Measurements from ENCODE around the gene ARL15. TPM values are rescaled to one million over a fixed set of nuclear protein-coding genes. Genes with fewer than 3 reads are reported as not detected.

ARL15 gene
- total RNA-seq, 1 experiment from 2014 or later: 13.0 TPM

- no peak overlapping the region for H3K56ac ChIP-seq (ENCODE audit: insufficient read length, low read depth, low read length)
- H3K23ac ChIP-seq (ENCODE audit: insufficient read length, low read depth, low read length): no peak overlapping the region
- H2BK5ac ChIP-seq (ENCODE audit: insufficient read length, low read length): no peak overlapping the region
- H3K27me3 Mint-ChIP-seq (ENCODE audit: low read depth): no peaks in the 10 kb centered on the region
- no peaks in the 10 kb centered on the region for H3K27me3 ChIP-seq (ENCODE audit: insufficient read depth, low read length)
- H3K4me3 Mint-ChIP-seq: no peak overlapping the region
- no peak overlapping the region for H3K14ac ChIP-seq (ENCODE audit: insufficient read depth, low read length)
- peaks cover 6 to 9% of the 10 kb centered on the region in 2 experiments for H3K4me1 Mint-ChIP-seq
- no peak overlapping the region for H3K18ac ChIP-seq (ENCODE audit: insufficient read length, low read depth, low read length)
- H3K4ac ChIP-seq (ENCODE audit: low read depth, low read length): no peak overlapping the region
- H3K79me2 ChIP-seq (ENCODE audit: insufficient read depth, low read length): no peaks in the 10 kb centered on the region
- no peak overlapping the region for H3K4me2 ChIP-seq (ENCODE audit: insufficient read depth, insufficient read length, low read length)
- H3K9me3 ChIP-seq (ENCODE audit: control insufficient read depth, low read depth, low read length): no peaks in the 10 kb centered on the region
- no peaks in the 10 kb centered on the region; a peak in 1 of 7 replicates for H3K36me3 Mint-ChIP-seq (ENCODE audit: insufficient read depth in 1 of 3, low read depth in 3 of 3)
- no peak overlapping the region for H2BK12ac ChIP-seq (ENCODE audit: insufficient read length, low read depth, low read length)
- H3K9ac ChIP-seq (ENCODE audit: extremely low read depth, insufficient read length, low read length): no peak overlapping the region
- no peaks in the 10 kb centered on the region for H3K79me1 ChIP-seq (ENCODE audit: insufficient read depth, low read depth, low read length, poor library complexity, severe bottlenecking)
- no CpG with 5 or more reads among the region's 2 CpGs for WGBS (ENCODE audit: extremely low coverage, insufficient read length, low lambda C conversion rate)
- no peak overlapping the region; a peak in 1 of 7 replicates for H3K27ac Mint-ChIP-seq
- TF ChIP-seq CTCF (conservative IDR thresholded peaks at IDR 0.05): no peak
- no peak overlapping the region for H2BK15ac ChIP-seq (ENCODE audit: low read depth, low read length)
- H3T11ph ChIP-seq (ENCODE audit: low read length): no peak overlapping the region
- H3K4me1 ChIP-seq (ENCODE audit: insufficient read depth, low read length): no peaks in the 10 kb centered on the region
- H2AK5ac ChIP-seq (ENCODE audit: insufficient read length, low read length): no peak overlapping the region
- no peaks in the 10 kb centered on the region for H4K20me1 ChIP-seq (ENCODE audit: control insufficient read depth, insufficient read depth, insufficient read length)
- DNase-seq: no peak
- H4K91ac ChIP-seq (ENCODE audit: insufficient read length, low read depth, low read length): no peak overlapping the region
- H2BK20ac ChIP-seq (ENCODE audit: low read depth, low read length, poor library complexity, severe bottlenecking): no peak overlapping the region
- no peak overlapping the region for H2AFZ ChIP-seq (ENCODE audit: low read length)
- no peak overlapping the region for H2BK120ac ChIP-seq (ENCODE audit: low read depth, low read length, poor library complexity, severe bottlenecking)
- no peak overlapping the region for H4K8ac ChIP-seq (replicated peaks; ENCODE audit: insufficient read length, low read depth, low read length)
- H4K5ac ChIP-seq (ENCODE audit: insufficient read length, low read depth, low read length): no peak overlapping the region
- no peak overlapping the region for H3K27ac ChIP-seq (ENCODE audit: insufficient read length, low read depth, low read length)
- no peaks in the 10 kb centered on the region for H3K23me2 ChIP-seq (ENCODE audit: insufficient read length, low read depth, low read length, poor library complexity, severe bottlenecking)
- no peaks in the 10 kb centered on the region; a peak in 1 of 5 replicates for H3K9me3 Mint-ChIP-seq
Observed at GRCh38 chr5:54194318-54194717, 116.1 kb downstream of the ARL15 start.
